HG02852 (cell line): ENCODE results near the gene TUSC7.

Experiments used
- ATAC-seq: cut with Tn5 transposase; IDR thresholded peaks from one replicate; pipeline ENCODE4 v1.9.1; 2021; ENCODE audit warnings: mild to moderate bottlenecking, moderate library complexity; ENCODE audit not compliant: unreplicated experiment

The TUSC7 gene

GRCh38 chr3:116709479-116709878, at the start of gene TUSC7:
Gene TUSC7 (plus strand): TSS chr3:116709779.
- ATAC-seq: no peak

GRCh38 chr3:116661196-116661595, 48.4 kb upstream of the TUSC7 start:
- ATAC-seq: no peak

- ATAC-seq: no peak
Observed at GRCh38 chr3:116663161-116664110, 46.1 kb upstream of the TUSC7 start.

DNA sequence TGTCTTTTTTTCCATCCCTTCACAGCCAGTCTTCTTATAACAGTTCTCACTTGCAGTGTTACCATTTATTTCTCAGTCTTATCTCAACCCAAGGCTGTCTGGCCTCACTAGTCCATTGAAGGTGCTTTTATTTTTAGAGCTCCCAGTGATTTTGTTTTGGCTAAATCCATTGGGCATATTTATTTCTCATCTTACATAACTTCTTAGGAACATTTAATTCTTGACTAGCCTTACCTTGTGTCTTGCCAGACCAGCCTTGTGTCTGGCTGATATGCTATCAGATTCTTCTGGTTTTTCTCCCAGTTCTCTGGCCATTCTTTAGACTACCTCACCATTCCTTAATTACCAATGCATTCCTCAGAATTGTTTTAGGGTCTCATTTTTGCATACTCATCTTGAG, 42.3 kb upstream of the TUSC7 start:
- no peak for ATAC-seq

GRCh38 chr3:116667791-116668190, 41.8 kb upstream of the TUSC7 start:
- no peak for ATAC-seq

- no peak for ATAC-seq
Observed at GRCh38 chr3:116669576-116669975, 40.0 kb upstream of the TUSC7 start.

GRCh38 chr3:116671151-116671550, 38.4 kb upstream of the TUSC7 start:
- no peak for ATAC-seq

DNA sequence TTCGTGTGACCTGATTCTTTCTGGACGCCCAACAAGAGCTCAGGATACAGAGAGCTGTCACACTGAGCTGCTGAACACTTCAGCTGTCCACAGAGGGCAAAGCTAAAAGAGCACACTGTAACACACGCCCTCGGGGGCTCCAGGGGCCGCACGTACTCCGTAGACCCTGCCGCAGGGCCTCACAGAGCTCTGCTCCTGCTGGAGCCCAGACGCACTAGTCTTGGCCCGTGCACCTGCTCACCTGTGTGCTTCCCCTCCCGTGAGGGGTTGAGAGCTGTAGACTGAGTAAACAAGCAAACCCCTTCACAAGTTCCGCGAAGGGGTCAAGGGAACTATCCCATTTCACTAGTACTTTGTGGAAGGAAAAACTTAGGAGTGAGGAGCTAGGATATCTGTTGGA, 30.7 kb upstream of the TUSC7 start:
- no peak for ATAC-seq

- ATAC-seq: no peak
Observed at GRCh38 chr3:116691041-116691440, 18.5 kb upstream of the TUSC7 start.

DNA sequence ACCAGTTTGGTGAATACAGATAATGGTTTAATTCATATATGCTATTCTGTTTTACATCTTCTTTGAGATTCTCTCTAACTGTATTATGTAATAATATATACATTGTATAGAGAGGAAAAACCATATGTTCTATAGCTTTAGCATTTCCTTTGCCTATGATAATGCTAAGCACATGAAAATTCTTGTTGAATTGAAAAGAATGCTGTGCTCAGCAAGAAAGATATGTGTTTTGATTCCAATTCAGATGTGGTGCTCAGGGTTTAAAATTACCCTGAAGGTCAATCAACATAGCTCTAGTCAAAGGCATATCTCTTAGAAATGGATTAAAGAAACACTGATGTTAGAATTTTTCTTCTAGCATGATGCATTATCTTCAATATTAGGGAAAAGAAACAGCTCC, 8.5 kb upstream of the TUSC7 start:
- ATAC-seq: no peak

DNA sequence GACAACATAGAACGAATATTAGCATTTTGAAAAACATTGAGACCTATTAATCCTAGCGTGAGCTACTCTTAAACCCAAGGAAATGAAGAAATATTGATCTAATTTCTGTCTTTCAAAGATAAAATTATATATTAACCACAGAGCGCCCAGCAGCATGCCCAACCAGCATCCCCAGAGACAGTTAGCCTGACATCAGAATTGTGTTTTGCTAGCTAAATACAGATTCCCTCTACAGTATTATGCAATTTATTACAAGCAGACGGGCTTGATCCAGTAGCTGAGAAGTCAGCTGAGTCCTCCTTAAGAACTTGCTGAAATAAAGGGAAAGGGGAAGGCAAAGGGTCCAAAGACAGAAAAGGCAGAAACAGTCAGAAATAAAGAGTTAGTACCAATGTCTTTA, 7.2 kb upstream of the TUSC7 start:
- ATAC-seq: no peak

- no peak for ATAC-seq
Observed at GRCh38 chr3:116707531-116707930, 2.0 kb upstream of the TUSC7 start.

DNA sequence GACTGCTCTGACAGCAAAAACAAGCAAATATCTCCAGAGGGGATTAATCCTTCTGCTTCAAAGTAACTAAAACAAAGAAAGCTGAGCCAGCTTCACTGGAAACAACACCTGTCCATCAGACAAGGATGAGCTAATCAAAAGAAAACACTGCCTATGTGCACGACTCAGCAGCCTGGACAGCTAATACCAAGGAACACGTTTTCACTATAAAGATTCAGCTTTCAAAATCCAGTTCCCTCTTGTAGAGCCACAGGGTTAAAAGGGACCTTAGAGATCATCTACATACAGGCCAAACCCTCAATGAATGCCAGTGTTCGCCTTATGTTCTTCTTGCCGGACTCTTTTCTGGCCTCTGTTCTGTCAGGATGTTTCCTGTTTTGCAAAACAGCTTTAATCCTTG, 6.9 kb downstream of the TUSC7 start:
- no peak for ATAC-seq

GRCh38 chr3:116717566-116717965, 8.0 kb downstream of the TUSC7 start:
- no peak for ATAC-seq

DNA sequence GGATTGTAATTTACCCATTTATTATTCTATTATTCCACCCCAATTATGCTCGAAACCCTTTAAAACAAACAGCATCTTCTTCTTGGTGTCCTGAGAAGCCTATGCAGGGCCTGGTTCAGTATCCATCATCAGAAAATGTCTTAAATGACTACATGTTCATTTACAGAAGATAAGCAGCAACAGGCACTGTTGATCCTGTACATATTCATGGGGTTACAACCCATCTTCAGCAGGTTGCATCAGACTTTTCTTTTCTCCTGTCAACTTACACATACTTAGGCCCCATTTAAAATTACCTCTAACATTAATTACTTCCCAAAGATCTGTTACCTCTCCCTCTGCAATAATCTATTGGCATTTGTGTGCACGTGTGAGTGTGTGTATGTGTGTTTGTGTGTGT, 18.9 kb downstream of the TUSC7 start:
- ATAC-seq: no peak

DNA sequence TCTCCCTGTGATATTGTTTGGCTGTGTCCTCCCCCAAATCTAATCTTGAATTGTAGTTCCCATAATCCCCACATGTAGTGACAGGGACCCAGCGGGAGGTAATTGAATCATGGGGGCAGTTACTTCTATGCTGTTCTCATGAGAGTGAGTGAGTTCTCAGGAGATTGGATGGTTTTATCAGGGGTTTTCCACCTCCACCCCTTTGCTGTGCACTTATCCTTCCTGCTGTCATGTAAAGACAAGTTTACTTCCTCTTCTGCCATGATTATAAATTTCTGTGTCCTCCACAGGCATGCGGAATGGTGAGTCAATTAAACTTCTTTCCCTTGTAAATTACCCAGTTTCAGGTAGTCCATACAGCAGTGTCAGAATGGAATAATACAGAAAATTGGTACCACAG, 24.7 kb downstream of the TUSC7 start:
- no peak for ATAC-seq

DNA sequence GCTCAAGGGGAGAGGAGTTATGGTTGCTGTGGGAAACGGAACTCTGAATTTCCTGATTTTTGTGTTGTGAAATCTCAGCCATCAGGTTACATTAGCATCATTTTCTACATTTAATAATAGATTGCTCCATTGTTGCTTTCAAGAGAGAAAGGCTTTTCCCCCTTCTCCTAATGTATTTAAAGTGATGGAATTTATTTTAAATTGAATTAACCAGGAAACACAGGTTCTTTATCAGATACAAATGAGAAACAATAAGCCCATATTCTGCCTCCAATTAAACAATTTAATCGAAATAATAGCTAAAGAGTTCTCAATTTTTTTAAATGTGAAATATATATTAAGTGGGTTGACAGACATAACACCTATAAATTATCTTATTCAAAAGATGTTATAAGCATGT, 30.1 kb downstream of the TUSC7 start:
- no peak for ATAC-seq

DNA sequence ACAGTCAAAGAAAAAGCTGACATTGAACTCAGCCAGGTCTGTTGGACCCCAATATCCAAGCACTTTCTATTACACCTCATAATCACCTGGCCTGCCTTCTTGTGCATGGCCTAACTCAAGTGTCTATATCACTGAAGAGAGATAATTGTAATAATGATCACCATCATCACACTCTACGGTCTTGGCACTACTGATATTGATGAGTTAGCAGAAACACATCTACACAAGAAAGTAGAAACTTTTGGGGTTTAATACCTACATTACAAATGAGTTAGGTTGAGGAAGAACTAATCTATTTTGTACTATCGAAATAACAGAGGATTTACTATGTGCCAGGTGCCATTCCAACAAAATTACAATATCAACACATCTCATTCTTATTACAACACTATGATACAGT, 30.7 kb downstream of the TUSC7 start:
- no peak for ATAC-seq

DNA sequence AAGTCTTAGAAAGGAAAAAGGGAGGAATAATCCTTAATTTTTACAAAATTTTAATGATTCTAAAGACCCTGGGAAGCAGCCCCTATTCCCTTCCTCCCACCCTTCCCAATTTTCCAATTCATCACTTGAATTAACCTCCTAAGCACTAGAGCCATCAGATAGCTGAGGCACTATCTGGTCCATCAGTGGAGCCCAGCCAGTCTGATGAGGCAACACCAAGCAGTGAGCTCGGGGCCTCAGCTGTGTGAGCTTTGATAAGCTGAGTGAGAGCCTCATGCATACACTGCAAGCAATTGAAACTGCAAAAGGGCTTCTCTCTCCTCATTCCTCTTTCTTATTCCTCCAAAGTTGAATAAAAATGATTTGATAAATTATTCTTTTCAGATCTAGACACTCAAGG, 31.9 kb downstream of the TUSC7 start:
- no peak for ATAC-seq

DNA sequence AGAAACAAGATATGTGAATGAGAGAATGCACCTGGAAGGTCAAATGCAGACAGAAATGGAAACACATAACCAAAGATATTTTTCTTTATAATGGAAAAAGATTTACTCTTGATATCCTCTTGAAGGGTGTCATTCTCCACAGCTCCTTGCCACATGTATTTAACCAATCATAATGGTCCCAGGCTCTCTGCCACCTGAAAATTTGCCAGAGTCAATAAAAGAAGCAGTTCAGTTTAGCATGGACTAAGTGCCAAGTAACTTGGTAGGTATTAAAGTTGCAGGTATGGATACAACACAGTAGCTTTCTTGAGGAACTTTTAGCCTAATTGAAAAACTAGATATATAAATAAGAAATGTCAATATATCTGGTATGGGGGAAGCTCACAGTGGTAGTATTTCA, 33.5 kb downstream of the TUSC7 start:
- no peak for ATAC-seq

- no peak for ATAC-seq
Observed at GRCh38 chr3:116749388-116749787, 39.8 kb downstream of the TUSC7 start.

DNA sequence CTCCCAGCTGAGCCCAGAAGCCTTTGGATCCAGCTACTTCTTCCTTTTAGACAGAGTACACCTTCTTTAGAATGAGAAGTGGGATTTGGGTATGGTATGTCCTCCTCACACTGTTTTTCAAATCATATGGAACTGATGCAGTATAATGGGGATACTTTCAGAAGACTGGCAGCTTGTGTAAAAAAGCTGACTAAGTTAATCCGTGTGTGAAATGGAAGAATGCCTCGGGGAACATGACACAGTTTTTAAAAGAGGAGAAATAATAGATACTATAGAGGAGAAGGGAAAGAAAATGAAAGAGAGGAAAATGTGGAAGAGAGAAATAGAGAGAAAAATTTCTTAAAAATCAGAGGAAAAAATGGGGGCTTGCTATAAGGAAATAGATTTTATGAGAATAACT, 47.7 kb downstream of the TUSC7 start:
- ATAC-seq: no peak

GRCh38 chr3:116759316-116759715, 49.7 kb downstream of the TUSC7 start:
- ATAC-seq: no peak
